Natural killer cell (primary cell): ENCODE data around the gene UBE2R2. TPM values are rescaled to one million over a fixed set of nuclear protein-coding genes. Genes with fewer than 3 reads are reported as not detected.
"Not testable (repeated sequence)": the region's sequence is repeated elsewhere in the genome, so short reads cannot be mapped to it uniquely, and the experiment has no call there.

Source experiments
- ATAC-seq, 3 donors: fragments of 150-1000 bp in 2 of 3; fragments of 200-7000 bp in 1 of 3; cut with Tn5 transposase; 1 replicate in 1 of 3; 2 replicates in 2 of 3; pipeline ENCODE4 v1.10.0; 2021; ENCODE audit warnings: mild to moderate bottlenecking in 2 of 3, moderate library complexity in 2 of 3
- DNase-seq, 2 donors: peaks; one replicate each; pipeline versions ENCODE4 v3.0.0 to v3.0.0-alpha.2; 2013 to 2021; ENCODE audit warnings: mixed read lengths in 1 of 2
- H3K27ac ChIP-seq: one replicate; pipeline ENCODE4 v1.5.1; 2013; ENCODE audit warnings: mild to moderate bottlenecking, low read length
- H3K27me3 ChIP-seq: one replicate; pipeline ENCODE4 v1.6.1; 2013; ENCODE audit warnings: low read length; ENCODE audit not compliant: control insufficient read depth, insufficient read depth
- H3K36me3 ChIP-seq: one replicate; pipeline ENCODE4 v1.6.1; 2013; ENCODE audit warnings: low read length; ENCODE audit not compliant: control insufficient read depth, insufficient read depth
- H3K4me1 ChIP-seq: one replicate; pipeline ENCODE4 v1.6.1; 2013; ENCODE audit warnings: low read length; ENCODE audit not compliant: control insufficient read depth, insufficient read depth
- H3K4me3 ChIP-seq: one replicate; pipeline ENCODE4 v1.5.1; 2013; ENCODE audit warnings: low read length
- H3K9me3 ChIP-seq: one replicate; pipeline ENCODE4 v1.6.1; 2013; ENCODE audit warnings: low read length; ENCODE audit not compliant: control insufficient read depth, insufficient read depth
- H3K27ac Mint-ChIP-seq, 2 donors: one replicate each; pipeline ENCODE4 v1.8.0; 2022; ENCODE audit warnings: mild to moderate bottlenecking in 2 of 2, mixed read lengths in 2 of 2, moderate library complexity in 1 of 2
- H3K27me3 Mint-ChIP-seq, 2 donors: one replicate each; pipeline ENCODE4 v1.8.0; 2022; ENCODE audit warnings: low read depth in 2 of 2, mixed read lengths in 2 of 2
- H3K36me3 Mint-ChIP-seq: one replicate; pipeline ENCODE4 v1.8.0; 2022; ENCODE audit warnings: mixed read lengths
- H3K4me1 Mint-ChIP-seq, 2 donors: one replicate each; pipeline ENCODE4 v1.8.0; 2022; ENCODE audit warnings: mixed read lengths in 2 of 2
- H3K4me3 Mint-ChIP-seq: one replicate; pipeline ENCODE4 v1.8.0; 2022; ENCODE audit warnings: mild to moderate bottlenecking, moderate library complexity, mixed read lengths
- H3K9me3 Mint-ChIP-seq, 2 donors: one replicate each; pipeline ENCODE4 v1.8.0; 2022; ENCODE audit warnings: mixed read lengths in 2 of 2
- WGBS: methylation state at CpG from one replicate; pipeline ENCODE4 v1.1.7; 2013; ENCODE audit warnings: missing lambda C conversion rate; ENCODE audit not compliant: insufficient coverage; 5-methylcytosine and 5-hydroxymethylcytosine counted together
- intact Hi-C: fragments of 100-400 bp; cut with micrococcal nuclease; formaldehyde crosslinking; loops from one replicate; pipeline ENCODE4 v1.14.2; 2022
- total RNA-seq, 4 donors: library from RNA; stranded (reverse); fragments of 120-200 nt in 1 of 4; gene quantifications; one replicate each; pipeline versions ENCODE4 v1.2.3 to v1.2.4, GENCODE V29; 2013 to 2022
- TF ChIP-seq, protein P1 (sequence below): fragments of 200-600 bp; IDR thresholded peaks from one replicate; pipeline ENCODE4 v1.8.0; 2022; ENCODE audit warnings: antibody characterized with exemption

UBE2R2 gene, protein sequence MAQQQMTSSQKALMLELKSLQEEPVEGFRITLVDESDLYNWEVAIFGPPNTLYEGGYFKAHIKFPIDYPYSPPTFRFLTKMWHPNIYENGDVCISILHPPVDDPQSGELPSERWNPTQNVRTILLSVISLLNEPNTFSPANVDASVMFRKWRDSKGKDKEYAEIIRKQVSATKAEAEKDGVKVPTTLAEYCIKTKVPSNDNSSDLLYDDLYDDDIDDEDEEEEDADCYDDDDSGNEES
- 10 to 100 TPM; 31.2 to 36.0 (median 31.9) TPM for total RNA-seq
- 21.3 TPM for total RNA-seq (2013)

DNA sequence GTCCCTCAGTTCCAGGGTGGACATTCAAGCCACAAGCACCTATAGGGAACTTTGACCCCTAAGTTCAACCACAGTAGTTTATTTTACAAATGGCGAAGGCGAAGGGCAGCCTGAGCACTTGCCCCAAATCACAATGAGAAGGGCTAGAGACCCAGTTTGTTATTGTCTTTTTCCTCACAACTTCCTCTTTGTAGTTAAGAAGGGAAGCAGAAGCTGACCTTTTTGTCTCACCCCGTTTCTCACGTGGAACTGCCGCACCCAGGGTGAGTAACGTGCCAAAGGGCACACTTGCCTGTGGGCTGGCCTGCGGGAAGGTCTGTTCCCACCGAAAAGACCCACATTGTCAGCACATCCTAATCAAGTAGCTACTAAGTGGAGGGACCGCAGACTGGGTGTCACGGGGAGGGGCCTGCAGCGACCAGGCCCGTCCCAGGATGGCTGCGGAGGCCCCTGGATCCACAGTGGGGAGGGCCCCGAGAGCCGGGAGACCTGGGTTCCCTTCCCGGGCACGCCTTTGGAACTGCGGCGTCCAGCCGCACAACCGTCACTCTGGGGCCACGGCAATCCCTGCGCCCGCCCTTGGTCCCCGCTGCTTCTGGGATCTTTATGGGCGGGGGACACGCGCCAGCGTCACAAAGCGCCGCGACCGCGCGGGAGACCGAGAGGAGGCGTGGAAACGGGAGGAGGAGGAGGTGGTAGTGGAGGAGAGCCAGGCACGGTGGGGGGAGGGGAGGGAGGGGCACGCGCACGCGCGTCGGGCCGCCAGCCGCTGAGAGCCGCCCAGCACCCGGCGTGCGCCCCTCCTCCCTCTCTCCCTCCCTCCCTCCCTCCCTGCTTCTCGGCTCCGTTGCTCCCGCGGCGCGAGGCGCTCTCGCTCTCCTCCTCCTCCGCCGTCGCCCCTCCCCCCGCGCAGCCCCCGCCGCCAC lies at the start of gene UBE2R2:
Gene UBE2R2 (plus strand): TSS at position 834 of the 926 bp plus-strand sequence. CDS start 598 bp downstream, outside the sequence.
- no peaks in the 10 kb centered on the region for H3K9me3 Mint-ChIP-seq
- peak within 1 kb of the TSS; percentile 90 to 91 for H3K27ac Mint-ChIP-seq
- DNase-seq: peak; percentile 83 to 98
- Histone ChIP-seq H3K27me3 (no peaks in the 10 kb centered on the region), H3K4me1 (peaks cover 32% of the 10 kb centered on the region), H3K9me3 (no peaks in the 10 kb centered on the region), H3K27ac (peak within 1 kb of the TSS; percentile 98), H3K36me3 (no peaks in the 10 kb centered on the region), H3K4me3 (peak within 1 kb of the TSS; percentile 91)
- peak within 1 kb of the TSS; percentile 93 for H3K4me3 Mint-ChIP-seq
- TF ChIP-seq, protein P1, sequence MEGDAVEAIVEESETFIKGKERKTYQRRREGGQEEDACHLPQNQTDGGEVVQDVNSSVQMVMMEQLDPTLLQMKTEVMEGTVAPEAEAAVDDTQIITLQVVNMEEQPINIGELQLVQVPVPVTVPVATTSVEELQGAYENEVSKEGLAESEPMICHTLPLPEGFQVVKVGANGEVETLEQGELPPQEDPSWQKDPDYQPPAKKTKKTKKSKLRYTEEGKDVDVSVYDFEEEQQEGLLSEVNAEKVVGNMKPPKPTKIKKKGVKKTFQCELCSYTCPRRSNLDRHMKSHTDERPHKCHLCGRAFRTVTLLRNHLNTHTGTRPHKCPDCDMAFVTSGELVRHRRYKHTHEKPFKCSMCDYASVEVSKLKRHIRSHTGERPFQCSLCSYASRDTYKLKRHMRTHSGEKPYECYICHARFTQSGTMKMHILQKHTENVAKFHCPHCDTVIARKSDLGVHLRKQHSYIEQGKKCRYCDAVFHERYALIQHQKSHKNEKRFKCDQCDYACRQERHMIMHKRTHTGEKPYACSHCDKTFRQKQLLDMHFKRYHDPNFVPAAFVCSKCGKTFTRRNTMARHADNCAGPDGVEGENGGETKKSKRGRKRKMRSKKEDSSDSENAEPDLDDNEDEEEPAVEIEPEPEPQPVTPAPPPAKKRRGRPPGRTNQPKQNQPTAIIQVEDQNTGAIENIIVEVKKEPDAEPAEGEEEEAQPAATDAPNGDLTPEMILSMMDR: no peak
- H3K27me3 Mint-ChIP-seq: no peaks in the 10 kb centered on the region
- peak; percentile 70 to 88 (median 78) for ATAC-seq
- no peaks in the 10 kb centered on the region for H3K36me3 Mint-ChIP-seq
- H3K4me1 Mint-ChIP-seq: peaks cover 52 to 60% of the 10 kb centered on the region in 2 donors
- 1% methylated on average over 54 of the region's 66 CpGs for WGBS
- intact Hi-C loops: loop anchor here (2.0 to 5.0 kb wide), 3 partner anchors 68 to 561 kb away; partner anchors contain the start of gene MYORG

DNA sequence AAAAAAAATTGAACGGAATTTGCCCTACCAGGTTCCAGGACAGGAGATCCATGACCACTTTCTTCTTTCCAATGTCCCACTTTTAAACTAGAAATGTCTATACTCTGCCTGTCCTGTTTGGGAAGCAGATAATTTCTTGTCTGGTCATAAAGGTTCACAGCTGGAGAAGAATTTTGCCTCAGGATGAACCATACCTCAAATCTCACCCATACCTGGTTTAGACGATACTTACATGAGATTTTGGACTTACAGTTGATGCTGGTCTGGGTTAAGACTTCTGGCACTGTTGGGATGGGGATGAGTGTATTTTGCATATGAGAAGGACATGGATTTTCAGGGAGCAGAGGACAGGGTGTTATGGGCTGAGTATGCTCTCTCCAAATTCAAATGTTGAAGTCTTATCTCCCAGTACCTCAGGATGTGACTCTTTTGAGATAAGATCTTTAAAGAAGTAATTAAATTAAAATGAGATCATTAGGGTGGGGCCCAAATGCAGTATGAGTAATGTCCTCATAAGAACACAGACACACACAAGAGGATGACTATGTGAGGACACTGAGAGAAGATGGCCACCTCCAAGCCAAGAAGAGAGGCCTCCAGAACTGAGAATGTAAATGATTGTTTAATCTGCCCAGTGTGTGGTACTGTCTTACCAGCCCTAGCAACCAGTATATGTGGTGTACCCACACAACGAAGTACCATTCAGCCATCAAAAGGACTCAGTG lies 46.6 kb upstream of the UBE2R2 start:
- not testable (repeated sequence) for H3K27ac Mint-ChIP-seq
- ATAC-seq: peak in 1 of 3 donors; percentile 21

DNA sequence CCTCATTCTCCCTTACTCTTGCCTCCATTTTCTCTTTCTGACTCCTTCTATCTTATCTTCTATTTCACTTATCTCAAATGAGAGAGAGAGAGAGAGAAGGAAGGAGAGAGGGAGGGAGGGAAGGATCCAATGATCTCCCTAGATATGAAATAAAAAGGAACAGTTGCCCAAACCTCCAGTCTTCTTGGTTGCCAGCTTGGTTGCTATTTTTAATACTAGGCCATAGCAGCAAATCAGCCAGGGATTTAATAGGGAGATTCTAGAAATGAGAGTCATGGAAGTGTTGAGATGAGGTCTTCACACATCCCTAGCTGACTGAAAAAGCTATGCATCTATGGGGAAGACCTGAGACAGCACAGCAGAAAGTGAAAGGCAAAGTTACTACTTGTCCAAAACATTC lies 43.8 kb upstream of the UBE2R2 start:
- peaks cover 5 to 22% of the 10 kb centered on the region in 2 donors for H3K27me3 Mint-ChIP-seq
- H3K27me3 ChIP-seq, ATAC-seq, H3K27ac ChIP-seq, H3K4me3 Mint-ChIP-seq, H3K4me1 Mint-ChIP-seq, H3K4me3 ChIP-seq, H3K9me3 Mint-ChIP-seq, H3K4me1 ChIP-seq, H3K36me3 Mint-ChIP-seq, intact Hi-C loops, H3K9me3 ChIP-seq, DNase-seq, H3K36me3 ChIP-seq, H3K27ac Mint-ChIP-seq: not testable (repeated sequence)

More for the DNA sequence above, 46.6 kb upstream of the UBE2R2 start:
- H3K27ac ChIP-seq, H3K4me3 ChIP-seq, H3K36me3 Mint-ChIP-seq, H3K9me3 ChIP-seq, H3K27me3 ChIP-seq, H3K27me3 Mint-ChIP-seq, H3K9me3 Mint-ChIP-seq, H3K4me1 ChIP-seq, DNase-seq, intact Hi-C loops, H3K4me1 Mint-ChIP-seq, H3K36me3 ChIP-seq, H3K4me3 Mint-ChIP-seq: not testable (repeated sequence)
- 85% methylated on average over 2 of the region's 3 CpGs for WGBS

DNA sequence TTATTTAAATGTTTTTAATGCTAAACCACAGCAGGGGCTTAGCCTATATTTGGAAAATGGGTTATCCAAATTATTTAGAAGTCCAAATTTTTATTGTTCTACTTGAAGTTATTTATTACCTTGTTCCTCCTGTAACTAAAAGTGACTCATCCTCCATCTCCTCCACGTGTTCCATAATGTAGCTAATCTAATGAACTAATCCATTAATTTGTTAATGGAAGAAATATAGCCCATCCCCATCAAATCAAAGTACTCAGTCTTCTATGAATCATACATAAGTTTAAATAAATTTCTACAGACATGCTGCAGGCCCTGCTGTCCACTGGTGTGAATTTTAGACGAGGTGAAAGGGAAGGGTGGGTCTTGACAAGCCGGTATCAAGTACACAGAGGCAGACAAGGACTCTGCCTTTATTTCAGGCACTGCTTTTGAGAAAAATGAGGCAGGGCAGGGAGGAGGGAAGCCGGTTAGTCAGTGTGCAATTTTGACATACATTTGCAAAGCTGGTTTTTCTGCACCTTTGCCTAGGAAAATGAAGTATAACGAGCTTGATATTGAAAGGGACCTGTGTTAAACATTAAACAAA lies 42.8 kb upstream of the UBE2R2 start:
- intact Hi-C loops, H3K4me1 ChIP-seq, H3K4me3 ChIP-seq, H3K4me3 Mint-ChIP-seq, H3K9me3 Mint-ChIP-seq, H3K36me3 ChIP-seq, H3K4me1 Mint-ChIP-seq, H3K27ac Mint-ChIP-seq, H3K27me3 ChIP-seq, H3K27ac ChIP-seq, ATAC-seq, DNase-seq, H3K9me3 ChIP-seq, H3K36me3 Mint-ChIP-seq: not testable (repeated sequence)
- 73% methylated on average over 4 of the region's 5 CpGs for WGBS
- peaks cover 5 to 22% of the 10 kb centered on the region in 2 donors for H3K27me3 Mint-ChIP-seq
